GM18909 (cell line): Measurements from ENCODE around the gene PRSS57.
A peak's percentile ranks its signal among the peaks of the same experiment; 100 is the strongest.

Experiments used
- ATAC-seq: cut with Tn5 transposase; IDR thresholded peaks from one replicate; pipeline ENCODE4 v1.9.1; 2021; ENCODE audit warnings: mild to moderate bottlenecking; ENCODE audit not compliant: unreplicated experiment, poor library complexity

Gene PRSS57

GRCh38 chr19:639253-640160, 55.7 kb downstream of the PRSS57 start, which contains the start of gene FGF22:
Gene FGF22, plus strand, starts transcription at chr19:639879. Its CDS starts 47 bp downstream, at chr19:639926.
- ATAC-seq: peak; percentile 58

GRCh38 chr19:638906-639252, 56.4 kb downstream of the PRSS57 start:
- no peak for ATAC-seq
